ENCODE data around the gene CFAP46.
"Not testable (repeated sequence)": the region's sequence is repeated elsewhere in the genome, so short reads cannot be mapped to it uniquely, and the experiment has no call there.

Gene CFAP46

GRCh38 chr10:132960631-132961419 lies 18.5 kb upstream of the CFAP46 start:
- H3K4me1 ChIP-seq (ENCODE audit: control insufficient read depth, insufficient read depth, low read length, poor library complexity, severe bottlenecking): no peaks in the 10 kb centered on the region
- no peak overlapping the region for H3K27ac ChIP-seq (ENCODE audit: low read depth, low read length, severe bottlenecking)
- no peaks in the 10 kb centered on the region for H3K9me3 ChIP-seq (ENCODE audit: control insufficient read depth, low read length)
- 93% methylated on average over 39 to 41 of the region's 42 CpGs for WGBS, 2 experiments (ENCODE audit: insufficient coverage in 2 of 2)
- H3K36me3 ChIP-seq (ENCODE audit: control insufficient read depth, insufficient read depth, low read length): no peaks in the 10 kb centered on the region
- no peak overlapping the region for H3K4me3 ChIP-seq (ENCODE audit: extremely low read depth, insufficient read depth, low read length, poor library complexity, severe bottlenecking)

GRCh38 chr10:132960071-132960472 lies 17.7 kb upstream of the CFAP46 start:
- no peaks in the 10 kb centered on the region for H3K9me3 ChIP-seq (ENCODE audit: control insufficient read depth, low read length)
- H3K27ac ChIP-seq (ENCODE audit: low read depth, low read length, severe bottlenecking): no peak overlapping the region
- WGBS, 2 experiments (ENCODE audit: insufficient coverage in 2 of 2): 85 to 95% methylated on average over 19 of the region's 19 CpGs
- H3K4me1 ChIP-seq (ENCODE audit: control insufficient read depth, insufficient read depth, low read length, poor library complexity, severe bottlenecking): no peaks in the 10 kb centered on the region
- H3K4me3 ChIP-seq (ENCODE audit: extremely low read depth, insufficient read depth, low read length, poor library complexity, severe bottlenecking): no peak overlapping the region
- no peaks in the 10 kb centered on the region for H3K36me3 ChIP-seq (ENCODE audit: control insufficient read depth, insufficient read depth, low read length)

GRCh38 chr10:132959559-132959961 lies 17.2 kb upstream of the CFAP46 start:
- H3K27ac ChIP-seq (ENCODE audit: low read depth, low read length, severe bottlenecking): no peak overlapping the region
- WGBS, 2 experiments (ENCODE audit: insufficient coverage in 2 of 2): 90 to 95% methylated on average over 4 to 7 of the region's 8 CpGs
- H3K4me1 ChIP-seq (ENCODE audit: control insufficient read depth, insufficient read depth, low read length, poor library complexity, severe bottlenecking): no peaks in the 10 kb centered on the region
- H3K9me3 ChIP-seq (ENCODE audit: control insufficient read depth, low read length): no peaks in the 10 kb centered on the region
- no peak overlapping the region for H3K4me3 ChIP-seq (ENCODE audit: extremely low read depth, insufficient read depth, low read length, poor library complexity, severe bottlenecking)
- H3K36me3 ChIP-seq (ENCODE audit: control insufficient read depth, insufficient read depth, low read length): no peaks in the 10 kb centered on the region

- Histone ChIP-seq H3K36me3 (ENCODE audit: control insufficient read depth, insufficient read depth, low read length) (no peaks in the 10 kb centered on the region), H3K4me1 (ENCODE audit: control insufficient read depth, insufficient read depth, low read length, poor library complexity, severe bottlenecking) (no peaks in the 10 kb centered on the region), H3K27ac (ENCODE audit: low read depth, low read length, severe bottlenecking) (no peak overlapping the region), H3K9me3 (ENCODE audit: control insufficient read depth, low read length) (no peaks in the 10 kb centered on the region), H3K4me3 (ENCODE audit: extremely low read depth, insufficient read depth, low read length, poor library complexity, severe bottlenecking) (no peak overlapping the region)
- WGBS, 2 experiments (ENCODE audit: insufficient coverage in 2 of 2): 89 to 96% methylated on average over 15 to 22 of the region's 23 CpGs
These were observed 16.7 kb upstream of the CFAP46 start for GRCh38 chr10:132958883-132959558.

- Histone ChIP-seq H3K27ac (ENCODE audit: low read depth, low read length, severe bottlenecking) (no peak overlapping the region), H3K9me3 (ENCODE audit: control insufficient read depth, low read length) (no peaks in the 10 kb centered on the region), H3K4me3 (ENCODE audit: extremely low read depth, insufficient read depth, low read length, poor library complexity, severe bottlenecking) (no peak overlapping the region), H3K4me1 (ENCODE audit: control insufficient read depth, insufficient read depth, low read length, poor library complexity, severe bottlenecking) (no peaks in the 10 kb centered on the region), H3K36me3 (ENCODE audit: control insufficient read depth, insufficient read depth, low read length) (no peaks in the 10 kb centered on the region)
- WGBS, 2 experiments (ENCODE audit: insufficient coverage in 2 of 2): 91 to 92% methylated on average over 29 to 33 of the region's 34 CpGs
These were observed 15.9 kb upstream of the CFAP46 start for GRCh38 chr10:132957981-132958882.

- Histone ChIP-seq H3K9me3 (ENCODE audit: control insufficient read depth, low read length) (no peaks in the 10 kb centered on the region), H3K4me3 (ENCODE audit: extremely low read depth, insufficient read depth, low read length, poor library complexity, severe bottlenecking) (no peak overlapping the region), H3K4me1 (ENCODE audit: control insufficient read depth, insufficient read depth, low read length, poor library complexity, severe bottlenecking) (no peaks in the 10 kb centered on the region), H3K27ac (ENCODE audit: low read depth, low read length, severe bottlenecking) (no peak overlapping the region), H3K36me3 (ENCODE audit: control insufficient read depth, insufficient read depth, low read length) (no peaks in the 10 kb centered on the region)
- 94% methylated on average over 6 to 9 of the region's 10 CpGs for WGBS, 2 experiments (ENCODE audit: insufficient coverage in 2 of 2)
These were observed 14.8 kb upstream of the CFAP46 start for GRCh38 chr10:132957131-132957530.

GRCh38 chr10:132956259-132956658 lies 13.9 kb upstream of the CFAP46 start:
- not testable (repeated sequence) for H3K27ac ChIP-seq (ENCODE audit: low read depth, low read length, severe bottlenecking); H3K36me3 ChIP-seq (ENCODE audit: control insufficient read depth, insufficient read depth, low read length); H3K4me3 ChIP-seq (ENCODE audit: extremely low read depth, insufficient read depth, low read length, poor library complexity, severe bottlenecking); H3K4me1 ChIP-seq (ENCODE audit: control insufficient read depth, insufficient read depth, low read length, poor library complexity, severe bottlenecking); H3K9me3 ChIP-seq (ENCODE audit: control insufficient read depth, low read length)
- 82 to 94% methylated on average over 2 of the region's 4 CpGs for WGBS, 2 experiments (ENCODE audit: insufficient coverage in 2 of 2)

GRCh38 chr10:132955479-132955878 lies 13.1 kb upstream of the CFAP46 start:
- Histone ChIP-seq H3K36me3 (ENCODE audit: control insufficient read depth, insufficient read depth, low read length) (no peaks in the 10 kb centered on the region), H3K4me3 (ENCODE audit: extremely low read depth, insufficient read depth, low read length, poor library complexity, severe bottlenecking) (no peak overlapping the region), H3K9me3 (ENCODE audit: control insufficient read depth, low read length) (no peaks in the 10 kb centered on the region), H3K4me1 (ENCODE audit: control insufficient read depth, insufficient read depth, low read length, poor library complexity, severe bottlenecking) (no peaks in the 10 kb centered on the region), H3K27ac (ENCODE audit: low read depth, low read length, severe bottlenecking) (no peak overlapping the region)
- WGBS, 2 experiments (ENCODE audit: insufficient coverage in 2 of 2): 87 to 88% methylated on average over 7 of the region's 11 CpGs

- Histone ChIP-seq H3K27ac (ENCODE audit: low read depth, low read length, severe bottlenecking) (no peak overlapping the region), H3K4me1 (ENCODE audit: control insufficient read depth, insufficient read depth, low read length, poor library complexity, severe bottlenecking) (no peaks in the 10 kb centered on the region), H3K9me3 (ENCODE audit: control insufficient read depth, low read length) (no peaks in the 10 kb centered on the region), H3K36me3 (ENCODE audit: control insufficient read depth, insufficient read depth, low read length) (no peaks in the 10 kb centered on the region), H3K4me3 (ENCODE audit: extremely low read depth, insufficient read depth, low read length, poor library complexity, severe bottlenecking) (no peak overlapping the region)
- WGBS, 2 experiments (ENCODE audit: insufficient coverage in 2 of 2): 73 to 81% methylated on average over 4 of the region's 5 CpGs
These were observed 11.1 kb upstream of the CFAP46 start for GRCh38 chr10:132953428-132953827.

GRCh38 chr10:132951926-132952325 lies 9.6 kb upstream of the CFAP46 start:
- no peaks in the 10 kb centered on the region for H3K4me1 ChIP-seq (ENCODE audit: control insufficient read depth, insufficient read depth, low read length, poor library complexity, severe bottlenecking)
- H3K36me3 ChIP-seq (ENCODE audit: control insufficient read depth, insufficient read depth, low read length): no peaks in the 10 kb centered on the region
- no peaks in the 10 kb centered on the region for H3K9me3 ChIP-seq (ENCODE audit: control insufficient read depth, low read length)
- no peak overlapping the region for H3K4me3 ChIP-seq (ENCODE audit: extremely low read depth, insufficient read depth, low read length, poor library complexity, severe bottlenecking)
- H3K27ac ChIP-seq (ENCODE audit: low read depth, low read length, severe bottlenecking): no peak overlapping the region
- 84 to 86% methylated on average over 8 to 12 of the region's 12 CpGs for WGBS, 2 experiments (ENCODE audit: insufficient coverage in 2 of 2)

All from mesodermal cell (in vitro differentiated cells).